ENCODE measurements around the gene LRP1B. TPM values are rescaled to one million over a fixed set of nuclear protein-coding genes. Genes with fewer than 3 reads are reported as not detected.

LRP1B gene
- total RNA-seq, 2 donors from 2014 or later: 0.79 to 1.8 TPM

DNA sequence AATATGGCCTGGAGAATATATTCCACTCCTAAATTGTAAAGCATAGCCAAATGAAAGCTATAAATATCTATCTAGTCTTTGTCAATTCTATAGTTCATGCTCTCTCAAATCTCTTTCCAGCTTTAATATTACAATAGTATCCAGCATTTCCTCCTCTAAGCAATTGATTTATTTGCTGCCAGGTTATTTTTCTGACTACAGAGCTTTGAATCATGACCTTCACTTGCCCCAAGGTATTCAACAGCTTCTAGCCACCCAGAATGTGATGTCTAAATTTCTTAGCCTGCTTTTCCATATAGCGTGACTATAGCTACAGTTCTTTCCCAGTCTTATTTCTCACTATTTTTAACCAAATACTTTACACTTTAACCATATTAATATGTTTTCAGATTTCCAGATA, 1287.6 kb downstream of the LRP1B start:
- peaks cover 3% of the 10 kb centered on the region for H3K4me1 ChIP-seq (ENCODE audit: control insufficient read depth, insufficient read depth, low read length)
- H3K9me3 ChIP-seq (ENCODE audit: control insufficient read depth, low read length): no peaks in the 10 kb centered on the region
- H3K27ac ChIP-seq (ENCODE audit: low read depth, low read length): no peak overlapping the region
- H3K27me3 ChIP-seq (ENCODE audit: control insufficient read depth, insufficient read depth, low read length, poor library complexity, severe bottlenecking): no peaks in the 10 kb centered on the region
- Mint-ChIP-seq H3K27me3 (ENCODE audit: insufficient read depth) (no peaks in the 10 kb centered on the region), H3K4me1 (peaks cover 2% of the 10 kb centered on the region), H3K4me3 (no peak overlapping the region), H3K27ac (no peak overlapping the region), H3K9me3 (no peaks in the 10 kb centered on the region), H3K36me3 (ENCODE audit: low read depth) (no peaks in the 10 kb centered on the region)
- TF ChIP-seq CTCF (conservative IDR thresholded peaks at IDR 0.05): no peak
- no peak overlapping the region for H3K9ac ChIP-seq (ENCODE audit: extremely low read depth, low read length, poor library complexity, severe bottlenecking)
- no peak for DNase-seq
- WGBS, 2 experiments (ENCODE audit: insufficient coverage in 1 of 2, insufficient read length in 1 of 2): 90 to 100% methylated on average over 1 of the region's 1 CpG
- no peaks in the 10 kb centered on the region for H3K36me3 ChIP-seq (ENCODE audit: control insufficient read depth, insufficient read depth, low read length)
- H3K4me3 ChIP-seq (ENCODE audit: low read length): no peak overlapping the region

GRCh38 chr2:140842110-140842509, 1288.7 kb downstream of the LRP1B start:
- DNase-seq: no peak
- Histone ChIP-seq H3K27ac (ENCODE audit: low read depth, low read length) (no peak overlapping the region), H3K36me3 (ENCODE audit: control insufficient read depth, insufficient read depth, low read length) (no peaks in the 10 kb centered on the region), H3K9me3 (ENCODE audit: control insufficient read depth, low read length) (no peaks in the 10 kb centered on the region), H3K4me3 (ENCODE audit: low read length) (no peak overlapping the region), H3K9ac (ENCODE audit: extremely low read depth, low read length, poor library complexity, severe bottlenecking) (no peak overlapping the region), H3K4me1 (ENCODE audit: control insufficient read depth, insufficient read depth, low read length) (peaks cover 3% of the 10 kb centered on the region), H3K27me3 (ENCODE audit: control insufficient read depth, insufficient read depth, low read length, poor library complexity, severe bottlenecking) (no peaks in the 10 kb centered on the region)
- Mint-ChIP-seq H3K27me3 (ENCODE audit: insufficient read depth) (no peaks in the 10 kb centered on the region), H3K27ac (no peak overlapping the region), H3K9me3 (no peaks in the 10 kb centered on the region), H3K4me1 (peaks cover 2% of the 10 kb centered on the region), H3K4me3 (no peak overlapping the region), H3K36me3 (ENCODE audit: low read depth) (no peaks in the 10 kb centered on the region)
- TF ChIP-seq CTCF (conservative IDR thresholded peaks at IDR 0.05): no peak
- 96% methylated on average over 3 of the region's 3 CpGs; no CpG with 5 or more reads in 1 of the 2 experiments for WGBS, 2 experiments (ENCODE audit: insufficient coverage in 1 of 2, insufficient read length in 1 of 2)

- DNase-seq: no peak
- Mint-ChIP-seq H3K36me3 (ENCODE audit: low read depth) (no peaks in the 10 kb centered on the region), H3K27ac (no peak overlapping the region), H3K4me3 (no peak overlapping the region), H3K4me1 (peaks cover 2% of the 10 kb centered on the region), H3K27me3 (ENCODE audit: insufficient read depth) (no peaks in the 10 kb centered on the region), H3K9me3 (no peaks in the 10 kb centered on the region)
- Histone ChIP-seq H3K9me3 (ENCODE audit: control insufficient read depth, low read length) (no peaks in the 10 kb centered on the region), H3K4me3 (ENCODE audit: low read length) (no peak overlapping the region), H3K9ac (ENCODE audit: extremely low read depth, low read length, poor library complexity, severe bottlenecking) (no peak overlapping the region), H3K36me3 (ENCODE audit: control insufficient read depth, insufficient read depth, low read length) (no peaks in the 10 kb centered on the region), H3K27ac (ENCODE audit: low read depth, low read length) (no peak overlapping the region), H3K27me3 (ENCODE audit: control insufficient read depth, insufficient read depth, low read length, poor library complexity, severe bottlenecking) (no peaks in the 10 kb centered on the region), H3K4me1 (ENCODE audit: control insufficient read depth, insufficient read depth, low read length) (peaks cover 3% of the 10 kb centered on the region)
- no peak for TF ChIP-seq CTCF (conservative IDR thresholded peaks at IDR 0.05)
- 79 to 86% methylated on average over 1 to 3 of the region's 3 CpGs for WGBS, 2 experiments (ENCODE audit: insufficient coverage in 1 of 2, insufficient read length in 1 of 2)
These were observed 1289.7 kb downstream of the LRP1B start for GRCh38 chr2:140841141-140841540.
